Coronary artery (tissue), 2 donors: Measurements from ENCODE around the gene BRD1.

Experiments
- DNase-seq: peaks from one replicate; pipeline ENCODE4 v3.0.0-alpha.2; 2017; ENCODE audit warnings: low spot score
- H3K27ac ChIP-seq, 2 donors: fragments of 200-600 bp; sonication (generic); one replicate each; pipeline ENCODE4 v1.5.1; 2016 to 2019
- H3K4me3 ChIP-seq: fragments of 200-600 bp; sonication (generic); 2 replicates; pipeline ENCODE4 v1.5.1; 2016; ENCODE audit warnings: mild to moderate bottlenecking, moderate library complexity
- TF ChIP-seq, protein P1 (sequence below): fragments of 200-600 bp; sonication (generic); IDR thresholded peaks from one replicate; pipeline ENCODE4 v1.5.1; 2019; ENCODE audit warnings: antibody characterized with exemption

Gene BRD1

DNA sequence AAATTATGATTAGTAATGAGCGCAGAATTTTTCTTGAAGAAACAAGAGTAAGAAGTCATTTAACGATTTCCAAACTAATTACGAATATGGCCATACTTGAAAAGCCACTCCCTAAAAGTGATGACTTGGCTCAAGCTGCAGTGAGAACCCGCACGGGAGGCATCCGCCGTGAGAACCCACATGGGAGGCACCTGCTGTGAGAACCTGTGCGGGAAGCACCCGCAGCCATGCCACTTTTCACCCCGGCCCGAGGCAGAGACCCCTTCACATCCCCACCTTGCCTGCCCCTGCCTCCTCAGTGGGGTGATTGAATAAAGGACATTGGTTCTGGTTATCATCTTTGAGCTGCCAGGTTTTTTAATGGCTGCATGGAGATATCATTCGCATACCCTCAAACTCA is 89.7 kb downstream of the BRD1 start:
- Histone ChIP-seq H3K4me3 (no peak overlapping the region), H3K27ac (no peak overlapping the region)
- DNase-seq, result no peak
- TF ChIP-seq, protein P1, sequence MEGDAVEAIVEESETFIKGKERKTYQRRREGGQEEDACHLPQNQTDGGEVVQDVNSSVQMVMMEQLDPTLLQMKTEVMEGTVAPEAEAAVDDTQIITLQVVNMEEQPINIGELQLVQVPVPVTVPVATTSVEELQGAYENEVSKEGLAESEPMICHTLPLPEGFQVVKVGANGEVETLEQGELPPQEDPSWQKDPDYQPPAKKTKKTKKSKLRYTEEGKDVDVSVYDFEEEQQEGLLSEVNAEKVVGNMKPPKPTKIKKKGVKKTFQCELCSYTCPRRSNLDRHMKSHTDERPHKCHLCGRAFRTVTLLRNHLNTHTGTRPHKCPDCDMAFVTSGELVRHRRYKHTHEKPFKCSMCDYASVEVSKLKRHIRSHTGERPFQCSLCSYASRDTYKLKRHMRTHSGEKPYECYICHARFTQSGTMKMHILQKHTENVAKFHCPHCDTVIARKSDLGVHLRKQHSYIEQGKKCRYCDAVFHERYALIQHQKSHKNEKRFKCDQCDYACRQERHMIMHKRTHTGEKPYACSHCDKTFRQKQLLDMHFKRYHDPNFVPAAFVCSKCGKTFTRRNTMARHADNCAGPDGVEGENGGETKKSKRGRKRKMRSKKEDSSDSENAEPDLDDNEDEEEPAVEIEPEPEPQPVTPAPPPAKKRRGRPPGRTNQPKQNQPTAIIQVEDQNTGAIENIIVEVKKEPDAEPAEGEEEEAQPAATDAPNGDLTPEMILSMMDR, result no peak

GRCh38 chr22:49737101-49737551 is 90.5 kb downstream of the BRD1 start:
- no peak overlapping the region for H3K4me3 ChIP-seq
- H3K27ac ChIP-seq, result no peak overlapping the region
- TF ChIP-seq, protein P1, result no peak
- DNase-seq, result no peak

DNA sequence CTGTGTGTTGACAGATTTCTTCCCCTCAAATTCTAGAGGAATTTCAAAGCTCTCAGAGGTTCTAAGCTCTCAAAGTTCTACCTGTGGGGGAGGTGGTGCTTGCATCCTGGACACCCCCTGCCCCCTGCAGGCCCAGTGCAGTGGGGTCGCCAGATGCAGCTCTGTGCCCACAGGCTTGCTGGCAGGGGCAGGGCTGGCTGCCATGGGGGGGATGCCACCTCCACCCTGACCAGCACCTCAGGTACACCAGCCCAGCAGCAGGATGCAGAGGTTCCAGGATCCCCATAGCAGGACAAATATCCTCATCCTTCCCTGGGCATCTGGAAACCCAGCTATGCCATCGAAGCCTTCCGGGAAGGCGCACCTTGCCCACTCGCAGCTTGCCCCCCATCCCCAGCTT is 91.1 kb downstream of the BRD1 start:
- DNase-seq, result no peak
- TF ChIP-seq, protein P1, result no peak
- Histone ChIP-seq H3K4me3 (no peak overlapping the region), H3K27ac (no peak overlapping the region)

GRCh38 chr22:49735901-49736421 is 91.7 kb downstream of the BRD1 start:
- Histone ChIP-seq H3K27ac (no peak overlapping the region), H3K4me3 (no peak overlapping the region)
- no peak for DNase-seq
- TF ChIP-seq, protein P1, result no peak

DNA sequence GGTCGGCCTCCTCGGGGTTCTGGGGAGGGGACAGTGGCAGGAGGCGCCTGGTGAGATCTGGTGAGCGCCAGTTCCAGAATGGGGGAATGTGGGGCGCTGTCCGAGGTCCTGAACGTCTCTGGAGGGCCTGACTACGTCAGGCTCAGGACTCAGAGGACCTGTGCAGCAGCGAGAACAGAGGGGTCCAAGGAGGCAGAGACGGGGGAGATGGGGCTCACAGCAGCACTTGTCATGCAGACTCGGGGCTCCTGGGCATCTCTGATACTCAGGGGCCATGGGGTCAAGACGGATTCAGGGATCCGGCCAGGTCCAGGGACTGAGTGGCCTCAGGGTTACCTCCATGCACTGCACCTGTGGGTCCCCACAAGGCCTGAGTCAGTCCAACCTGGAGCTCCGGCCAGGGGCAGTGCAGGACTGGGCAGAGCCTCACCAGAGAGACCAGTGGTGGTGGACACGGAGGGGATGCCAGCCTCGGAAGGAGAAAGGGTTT is 92.2 kb downstream of the BRD1 start:
- DNase-seq, result no peak
- Histone ChIP-seq H3K4me3 (no peak overlapping the region), H3K27ac (no peak overlapping the region)
- TF ChIP-seq, protein P1, result no peak

GRCh38 chr22:49734882-49735281 is 92.8 kb downstream of the BRD1 start:
- no peak for DNase-seq
- Histone ChIP-seq H3K27ac (no peak overlapping the region), H3K4me3 (no peak overlapping the region)
- TF ChIP-seq, protein P1, result no peak

DNA sequence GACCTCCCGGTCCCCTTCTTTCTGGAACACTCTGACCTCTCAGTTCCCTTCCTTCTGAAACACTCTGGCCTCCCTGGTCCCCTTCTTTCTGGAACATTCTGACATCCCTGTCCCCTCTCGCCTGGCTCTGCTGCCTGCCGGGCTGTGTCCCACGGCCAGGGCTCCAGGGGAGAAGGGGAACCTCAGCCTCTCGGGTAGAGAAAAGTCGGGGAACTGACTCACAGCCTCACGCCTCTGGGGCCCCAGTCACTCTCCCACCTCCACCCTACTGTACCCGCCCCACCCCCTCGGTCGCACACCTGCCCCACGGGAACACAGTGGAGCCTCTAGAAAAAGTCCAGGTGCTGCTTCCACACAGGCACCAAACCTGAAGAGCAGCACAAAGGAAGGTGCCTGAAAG is 93.3 kb downstream of the BRD1 start:
- DNase-seq, result no peak
- H3K4me3 ChIP-seq, result no peak overlapping the region
- no peak overlapping the region for H3K27ac ChIP-seq
- TF ChIP-seq, protein P1, result no peak
